Activated T-cell treated with anti-CD3 and anti-CD28 coated beads for 48 hours (primary cell): Measurements from ENCODE around the gene KLHL5.
"Not testable (repeated sequence)": the region's sequence is repeated elsewhere in the genome, so short reads cannot be mapped to it uniquely, and the experiment has no call there.

Experiments
- DNase-seq: peaks from one replicate; pipeline ENCODE4 v3.0.0-alpha.2; 2020; ENCODE audit warnings: low read depth

Gene KLHL5

DNA sequence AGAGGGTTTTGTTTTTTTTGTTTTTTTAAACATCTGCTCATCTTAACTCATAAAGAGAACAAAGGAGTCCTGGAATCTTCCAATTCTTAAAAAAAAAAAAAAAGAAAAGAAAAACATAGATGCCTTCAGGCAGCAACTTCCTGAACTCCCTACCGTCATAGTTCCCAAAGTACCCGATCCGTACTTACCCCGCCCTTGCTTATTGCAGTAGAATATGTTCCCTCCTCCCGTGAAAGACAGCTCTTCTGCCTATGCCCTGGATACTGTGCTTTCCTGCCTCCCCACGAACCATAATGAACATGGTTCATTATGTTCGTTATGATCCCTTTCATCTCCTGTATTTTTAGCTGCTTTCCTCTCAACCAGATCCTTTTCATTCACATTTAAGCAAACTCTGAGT is 40.3 kb downstream of the KLHL5 start:
- no peak for DNase-seq

DNA sequence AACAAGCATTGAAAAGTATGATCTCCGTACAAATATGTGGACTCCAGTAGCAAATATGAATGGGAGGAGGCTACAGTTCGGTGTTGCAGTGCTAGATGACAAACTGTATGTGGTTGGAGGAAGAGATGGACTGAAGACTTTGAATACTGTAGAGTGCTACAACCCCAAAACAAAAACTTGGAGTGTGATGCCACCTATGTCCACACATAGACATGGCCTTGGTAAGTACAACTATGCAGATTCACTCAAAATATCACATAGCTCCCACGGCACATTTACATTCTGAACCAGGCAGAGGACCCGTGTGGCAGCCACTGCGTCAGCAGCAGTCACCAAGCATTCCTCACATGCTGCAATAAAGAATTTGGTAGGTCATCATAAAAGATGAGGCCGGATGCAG is 41.3 kb downstream of the KLHL5 start:
- no peak for DNase-seq

DNA sequence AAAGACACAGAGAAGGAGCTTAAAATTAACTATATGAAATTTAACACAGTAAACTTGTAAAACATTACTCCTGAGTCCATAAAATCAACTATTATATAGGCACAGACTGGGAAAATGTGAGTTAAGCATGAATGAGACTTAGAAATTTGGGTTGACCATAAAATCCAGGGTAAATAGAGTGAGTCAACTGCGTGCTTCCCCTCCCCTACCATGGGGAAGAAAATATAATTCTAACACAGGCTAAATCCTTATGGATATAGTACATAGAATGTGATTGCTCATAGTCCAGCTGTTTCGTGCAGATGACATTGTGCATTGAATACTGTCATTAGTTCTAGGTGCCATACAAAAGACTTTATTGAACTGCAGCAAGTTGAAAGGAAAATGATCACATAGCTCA is 42.2 kb downstream of the KLHL5 start:
- DNase-seq, result no peak

DNA sequence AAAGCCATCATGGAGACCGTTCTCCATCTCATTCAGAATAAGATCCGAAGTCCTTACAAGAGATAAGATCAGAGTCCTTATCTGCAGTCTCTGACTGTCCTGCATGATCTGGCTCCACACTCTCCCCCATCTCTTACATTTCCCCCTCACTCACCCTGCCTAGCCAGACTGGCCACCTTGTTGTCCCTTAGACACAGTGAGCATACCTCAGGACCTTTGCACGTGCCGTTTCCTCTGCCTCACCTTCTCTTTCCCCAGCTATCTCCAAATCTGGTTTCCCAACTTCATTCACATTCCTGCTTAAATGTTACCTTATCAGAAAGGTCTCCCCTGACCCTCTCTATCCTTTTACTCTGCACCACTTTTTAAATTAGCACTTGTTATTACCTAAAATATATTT is 44.0 kb downstream of the KLHL5 start:
- no peak for DNase-seq

DNA sequence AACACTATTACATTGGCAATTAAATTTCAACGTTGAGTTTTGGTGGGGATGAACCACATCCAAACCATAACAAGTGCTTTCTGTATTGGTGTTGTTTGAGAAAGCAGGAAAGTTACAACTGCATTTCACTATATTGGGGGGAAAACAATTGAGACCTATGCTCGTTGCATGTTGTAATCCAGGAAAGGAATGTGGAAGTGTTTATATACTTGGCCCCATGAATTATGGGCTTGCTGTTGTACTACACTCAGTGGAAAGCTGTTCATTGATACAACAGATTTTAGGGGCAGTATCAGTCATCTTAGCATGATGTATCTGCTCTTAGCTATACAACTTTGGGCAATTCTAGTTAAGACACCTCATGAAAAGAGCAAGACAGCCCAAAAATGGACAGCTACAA is 52.4 kb downstream of the KLHL5 start:
- no peak for DNase-seq

DNA sequence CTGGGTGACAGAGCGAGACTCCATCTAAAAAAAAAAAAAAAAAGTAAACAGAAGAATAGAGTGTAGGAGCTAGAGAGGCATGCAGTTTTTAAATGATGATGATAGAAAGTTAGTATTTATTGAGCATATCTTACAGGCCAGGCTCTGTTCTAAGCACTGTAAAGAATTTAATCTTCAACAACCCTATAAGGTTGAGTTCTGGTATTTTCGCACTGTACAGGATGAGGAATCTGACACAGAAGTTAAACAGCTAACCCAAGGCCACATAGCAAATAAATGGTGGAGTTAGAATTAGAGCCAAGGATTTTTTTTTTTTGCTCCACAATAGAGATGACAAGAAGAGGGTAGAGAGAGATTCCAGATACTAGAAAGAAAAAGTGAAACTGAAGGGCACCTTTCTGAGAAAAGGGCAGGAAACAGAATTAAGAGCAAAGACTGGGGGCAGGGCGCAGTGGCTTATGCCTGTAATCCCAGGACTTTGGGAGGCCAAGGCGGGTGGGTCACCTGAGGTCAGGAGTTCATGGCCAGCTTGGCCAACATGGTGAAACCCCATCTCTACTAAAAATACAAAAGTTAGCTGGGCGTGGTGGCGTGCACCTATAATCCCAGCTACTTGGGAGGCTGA is 56.1 kb downstream of the KLHL5 start:
- no peak for DNase-seq

DNA sequence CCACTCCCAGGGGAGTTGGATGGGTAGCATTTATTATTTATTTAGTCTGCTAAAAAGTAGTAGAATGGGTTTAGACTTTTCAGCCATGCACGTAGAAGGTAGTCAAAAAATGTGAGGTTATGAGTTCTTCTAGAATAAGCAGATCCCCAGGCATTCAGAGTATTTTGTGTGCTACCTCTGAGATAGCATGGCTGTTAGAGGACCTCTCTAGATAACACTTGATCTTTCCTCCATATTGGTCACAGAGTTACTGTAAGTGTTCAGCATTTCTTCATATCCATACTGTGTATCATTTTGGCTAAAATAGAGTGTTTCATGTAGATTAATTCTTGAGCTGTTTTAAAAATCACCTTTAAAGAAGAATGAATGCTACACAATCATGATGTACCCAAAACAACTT is 58.4 kb downstream of the KLHL5 start:
- no peak for DNase-seq

DNA sequence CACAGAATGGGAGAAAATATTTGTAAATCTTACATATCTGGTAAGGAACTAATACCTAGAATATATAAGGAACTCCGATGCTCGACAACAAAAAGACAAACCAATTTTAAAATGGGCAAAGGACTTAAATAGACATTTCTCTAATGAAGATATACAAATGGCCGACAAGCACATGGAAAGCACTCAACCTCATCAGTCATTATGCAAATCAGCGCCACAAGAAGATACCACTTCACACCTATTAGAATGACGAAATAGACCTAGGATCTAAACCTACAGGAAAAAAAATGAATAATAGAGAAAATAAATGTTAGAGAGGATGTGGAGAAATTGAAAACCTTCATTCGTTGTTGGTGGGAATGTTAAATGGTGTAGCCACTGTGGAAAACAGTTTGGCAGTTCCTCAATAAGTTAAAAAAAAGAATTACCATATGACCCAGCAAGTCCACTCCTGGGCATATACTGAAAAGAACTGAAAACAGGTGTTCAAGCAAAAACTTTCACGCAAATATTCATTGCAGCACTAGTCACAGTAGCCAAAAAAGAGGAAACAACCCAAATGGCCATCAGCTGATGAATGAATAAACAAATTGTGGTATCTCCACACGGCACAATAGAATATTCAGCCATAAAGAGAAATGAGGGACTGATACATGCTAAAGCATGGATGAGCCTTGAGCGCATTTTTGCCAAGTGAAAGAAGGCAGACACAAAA is 63.0 kb downstream of the KLHL5 start:
- DNase-seq, result no peak

DNA sequence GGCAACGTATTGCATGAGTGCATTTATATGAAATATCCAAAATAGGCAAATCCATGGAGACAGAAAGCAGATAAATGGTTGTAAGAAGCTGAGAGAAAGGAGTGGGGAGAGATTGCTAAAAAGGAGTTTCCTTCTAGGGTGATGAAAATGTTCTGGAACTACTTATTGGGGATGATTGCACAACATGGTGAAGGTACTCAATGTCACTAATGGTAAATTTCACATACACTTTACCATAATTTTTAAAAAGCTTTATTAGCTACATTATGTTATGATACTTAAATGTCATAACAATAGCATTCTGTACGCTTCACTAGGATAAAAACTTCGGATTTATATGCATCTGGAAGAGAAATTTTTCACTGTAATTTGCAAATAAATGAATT is 63.6 kb downstream of the KLHL5 start:
- DNase-seq, result no peak

DNA sequence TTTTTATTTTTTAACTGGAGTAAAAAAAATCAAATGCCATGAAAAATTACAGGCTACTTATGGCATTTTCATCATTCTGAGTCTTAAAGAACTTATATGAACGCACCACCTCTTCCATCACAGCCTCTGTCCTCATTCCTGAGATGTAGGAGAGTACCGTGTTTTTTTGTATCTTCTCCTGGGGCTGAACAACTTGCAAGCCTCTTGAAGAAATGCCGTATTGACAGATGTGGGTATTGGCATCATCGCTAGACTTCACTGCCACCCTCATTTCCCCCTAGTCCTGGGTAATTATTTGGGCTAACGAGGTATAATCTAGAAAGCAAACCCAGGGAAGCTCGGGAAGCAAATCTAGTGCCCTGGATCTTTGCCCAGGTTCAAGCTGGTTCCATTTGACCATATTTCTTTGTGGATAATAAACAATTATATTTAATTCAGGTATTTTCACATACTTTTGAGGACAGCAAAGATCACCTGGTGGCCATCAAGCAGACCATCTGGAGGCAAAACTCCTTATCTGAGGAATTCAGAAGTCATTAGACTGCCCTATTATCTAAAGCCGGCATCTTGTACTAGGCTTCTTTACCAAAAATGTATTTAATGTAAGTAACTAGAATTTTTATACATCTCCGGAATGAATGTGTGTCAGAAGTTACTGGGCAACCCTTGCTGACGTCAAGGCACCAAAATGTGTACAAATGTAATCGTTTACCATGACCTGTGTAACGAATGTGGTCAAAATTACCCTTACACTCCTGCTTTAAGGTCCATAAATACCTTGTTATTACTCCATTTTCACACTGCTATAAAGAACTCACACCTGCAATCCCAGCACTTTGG is 64.4 kb downstream of the KLHL5 start:
- DNase-seq, result no peak

DNA sequence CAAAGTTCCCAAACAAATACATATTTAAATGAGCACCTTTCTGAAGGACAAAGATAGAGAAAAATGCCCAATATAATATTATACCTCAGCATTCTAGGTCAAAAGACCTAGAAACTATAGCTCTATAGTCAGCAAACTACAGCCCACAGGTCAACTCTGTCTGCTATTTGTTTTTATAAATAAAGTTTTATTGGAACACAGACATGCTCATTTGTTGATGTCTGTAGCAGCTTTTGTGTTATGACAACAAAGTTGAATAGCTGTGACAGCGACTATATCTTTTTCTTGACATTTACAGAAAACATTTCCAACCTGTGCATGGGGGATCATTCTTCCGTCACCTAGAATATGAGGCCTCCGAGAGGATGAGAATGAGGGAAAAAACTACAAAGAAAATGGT is 71.6 kb downstream of the KLHL5 start:
- DNase-seq, result no peak

DNA sequence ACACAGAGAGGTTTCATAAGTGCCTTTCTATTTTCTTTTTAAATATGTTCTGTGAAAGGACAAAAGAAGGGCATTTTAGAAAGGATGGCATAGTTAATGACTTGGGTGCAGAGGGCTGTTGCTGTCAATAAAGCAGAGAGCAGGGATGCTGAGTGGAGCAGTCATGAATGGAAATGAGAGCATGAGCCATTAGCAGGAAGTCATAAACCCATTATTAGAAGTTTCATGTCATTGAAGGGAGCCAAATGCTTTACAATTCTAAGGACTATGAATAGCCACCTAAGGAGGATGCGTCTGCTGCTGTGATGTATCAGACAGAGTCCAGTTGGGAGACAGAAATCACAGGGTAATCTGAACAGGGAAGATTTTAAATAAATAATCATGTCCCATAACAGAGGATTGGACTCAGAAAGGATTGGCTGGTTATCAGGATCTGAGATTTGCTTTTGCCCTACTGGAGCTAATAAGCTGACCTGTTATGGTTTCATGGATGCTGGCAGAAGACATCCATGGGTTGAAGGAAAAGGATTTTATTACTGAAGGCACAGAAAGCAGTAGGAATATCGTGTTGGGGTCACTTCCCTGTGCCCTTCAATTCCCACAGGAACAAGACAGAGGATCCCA is 72.8 kb downstream of the KLHL5 start:
- no peak for DNase-seq

DNA sequence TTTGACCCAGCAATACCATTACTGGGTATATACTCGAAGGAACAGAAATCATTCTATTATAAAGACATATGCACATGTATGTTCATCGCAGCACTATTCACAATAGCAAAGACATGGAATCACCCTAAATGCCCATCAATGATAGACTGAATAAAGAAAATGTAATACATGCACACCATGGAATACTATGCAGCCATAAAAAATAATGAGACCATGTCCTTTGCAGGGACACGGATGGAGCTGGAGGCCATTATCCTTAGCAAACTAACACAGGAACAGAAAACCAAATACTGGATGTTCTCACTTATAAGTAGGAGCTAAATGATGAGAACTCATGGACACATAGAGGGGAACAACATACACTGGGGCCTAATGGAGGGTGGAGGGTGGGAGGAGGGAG is 76.2 kb downstream of the KLHL5 start:
- not testable (repeated sequence) for DNase-seq

DNA sequence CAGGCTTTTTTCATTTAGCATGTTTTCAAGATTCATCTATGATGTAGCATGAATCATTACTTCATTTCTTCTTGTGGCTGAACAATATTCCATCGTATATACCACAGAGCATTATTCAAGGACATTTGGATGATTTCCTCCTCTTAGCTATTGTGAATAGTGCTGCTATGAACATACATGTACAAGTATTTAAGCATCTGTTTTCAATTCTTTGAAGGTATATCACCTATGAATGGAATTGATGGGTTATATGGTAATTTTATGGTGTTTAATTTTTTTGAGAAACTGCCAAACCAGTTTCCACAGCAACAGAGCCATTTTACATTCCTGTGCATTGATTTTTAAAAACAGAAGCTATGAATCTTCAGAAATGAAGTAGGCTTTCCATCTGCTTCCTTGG is 84.2 kb downstream of the KLHL5 start:
- no peak for DNase-seq

DNA sequence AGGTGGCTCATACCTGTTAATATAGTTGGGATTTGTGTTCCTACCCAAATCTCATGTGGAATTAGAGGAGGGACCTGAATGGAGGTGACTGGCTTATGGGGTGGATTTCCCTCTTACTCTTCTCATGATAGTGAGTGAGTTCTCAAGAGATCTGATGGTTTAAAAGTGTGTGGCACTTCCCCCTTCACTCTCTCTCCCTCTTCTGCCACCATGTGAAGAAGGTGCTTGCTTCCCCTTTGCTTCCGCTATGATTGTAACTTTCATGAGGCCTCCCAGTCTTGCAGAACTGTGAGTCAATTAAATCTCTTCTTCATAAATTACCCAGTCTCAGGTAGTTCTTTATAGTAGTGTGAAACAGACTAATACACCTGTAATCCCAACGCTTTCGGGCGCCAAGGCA is 92.0 kb downstream of the KLHL5 start:
- no peak for DNase-seq

DNA sequence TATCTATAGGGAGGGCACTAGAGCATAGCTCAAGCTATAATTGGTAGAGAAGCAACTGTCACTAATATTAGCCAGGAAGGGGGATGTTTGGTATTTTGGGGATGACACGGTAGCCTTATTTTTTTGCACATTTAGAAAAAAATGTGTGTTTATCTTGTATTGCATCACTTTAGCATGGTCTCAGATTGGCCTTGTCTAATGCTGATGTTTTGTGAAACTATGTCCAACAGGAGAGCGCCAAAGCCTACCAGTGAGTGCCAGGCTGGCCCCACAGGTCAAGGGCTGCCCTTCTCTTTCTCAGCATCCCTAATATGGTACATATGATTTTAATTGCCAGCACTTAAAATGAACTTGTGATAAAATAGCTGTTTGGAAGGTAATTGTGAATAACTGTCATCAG is 95.5 kb downstream of the KLHL5 start:
- DNase-seq, result no peak

DNA sequence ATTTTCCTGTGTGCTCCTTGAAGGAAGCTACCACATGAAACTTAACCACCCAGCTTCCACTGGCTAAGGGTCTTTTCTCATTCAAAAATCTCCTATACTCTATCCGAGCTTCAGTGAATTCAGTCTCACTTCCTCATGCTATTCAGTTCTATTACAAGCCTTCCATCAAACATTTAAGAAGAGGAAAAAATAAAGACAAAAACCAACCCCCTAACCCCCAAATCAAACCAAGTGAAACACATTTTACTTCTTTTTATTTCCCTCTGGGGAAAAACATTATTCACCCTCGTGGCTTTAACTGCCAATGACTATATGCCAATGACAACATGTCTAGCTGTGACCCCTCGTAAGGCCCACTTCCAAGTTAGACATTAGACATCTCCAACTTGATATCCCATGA is 104.1 kb downstream of the KLHL5 start:
- DNase-seq, result no peak

DNA sequence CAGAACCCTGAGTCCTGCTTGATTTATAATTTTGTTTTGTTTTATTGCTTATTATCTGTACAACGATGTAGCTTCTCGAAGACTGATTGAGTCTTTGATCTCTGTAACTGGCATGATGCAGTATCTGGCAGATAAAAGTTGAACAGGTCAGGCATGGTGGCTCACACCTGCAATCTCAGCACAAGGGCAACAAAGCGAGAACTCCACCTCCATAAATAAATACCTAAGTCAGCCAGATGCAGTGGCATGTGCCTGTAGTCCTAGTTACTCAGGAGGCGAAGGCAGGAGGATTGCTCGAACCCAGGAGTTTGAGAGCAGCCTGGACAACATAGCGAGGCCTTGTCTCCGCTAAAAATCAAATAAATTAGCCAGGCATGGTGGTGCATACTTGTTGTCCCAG is 104.6 kb downstream of the KLHL5 start:
- DNase-seq, result no peak

DNA sequence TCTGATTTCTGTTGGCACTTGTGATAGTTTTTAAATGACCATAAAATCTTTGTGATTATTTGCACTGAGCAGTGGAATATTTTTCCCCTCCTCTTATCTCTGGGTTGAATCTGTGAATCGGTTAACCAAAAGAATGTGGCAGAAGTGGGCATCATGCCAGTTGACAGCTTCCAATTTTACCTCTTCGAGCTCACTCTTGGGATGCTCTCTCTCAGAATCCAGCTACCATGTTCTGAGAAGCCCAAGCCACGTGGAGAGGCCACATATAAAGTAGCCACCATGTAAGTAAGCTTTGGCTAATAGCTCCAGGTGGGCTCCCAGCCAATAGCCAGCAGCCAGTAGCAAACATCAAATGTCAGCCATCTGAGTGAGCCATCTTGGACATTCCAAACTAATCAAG is 107.4 kb downstream of the KLHL5 start:
- DNase-seq, result no peak

DNA sequence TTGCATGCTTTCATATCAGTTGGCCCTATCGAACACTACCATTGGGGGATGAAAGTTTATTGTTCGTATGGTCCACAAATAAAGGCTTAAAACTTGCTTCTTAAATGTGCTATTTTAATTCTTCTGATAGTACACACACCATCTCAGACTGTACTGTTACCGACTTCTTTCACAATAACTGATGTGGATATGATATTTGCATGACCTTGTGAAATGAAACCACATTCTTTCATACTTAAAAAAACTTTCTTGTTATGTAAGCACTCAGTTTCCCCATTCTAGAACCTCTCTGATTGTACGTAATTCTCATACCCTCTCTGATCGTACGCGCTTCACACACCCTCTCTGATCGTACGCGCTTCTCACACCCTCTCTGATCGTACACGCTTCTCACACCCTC is 108.3 kb downstream of the KLHL5 start:
- no peak for DNase-seq
